ENCODE measurements around the gene ID1. TPM values are rescaled to one million over a fixed set of nuclear protein-coding genes. Genes with fewer than 3 reads are reported as not detected.

The ID1 gene
- total RNA-seq, 6 donors from 2014 or later: 226 to 911 (median 570) TPM

DNA sequence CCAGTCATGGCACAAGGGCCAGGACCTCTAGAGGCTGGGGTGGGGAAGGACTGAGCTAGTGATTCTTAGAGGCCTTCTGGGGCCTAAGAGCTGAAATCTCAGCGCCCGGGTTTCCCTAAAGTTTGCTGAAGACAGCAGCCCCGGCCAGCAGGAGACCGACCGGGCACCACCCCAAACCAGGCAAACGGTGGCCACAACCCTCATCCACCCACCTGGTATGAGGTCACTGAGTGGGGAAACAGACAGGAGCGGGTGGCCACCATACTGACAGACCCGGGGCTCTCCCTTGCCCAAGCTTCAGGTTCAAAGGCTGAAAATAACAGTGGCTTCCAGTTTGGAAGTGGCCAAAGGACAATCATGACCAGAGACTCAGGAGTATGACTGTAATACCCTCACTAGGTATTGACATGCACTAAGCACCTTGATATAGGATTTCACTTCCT, 35.0 kb upstream of the ID1 start:
- Histone ChIP-seq H3K4me3 (no peak overlapping the region), H3K27me3 (no peaks in the 10 kb centered on the region), H3K9me3 (no peaks in the 10 kb centered on the region), H3K4me1 (peaks cover 35 to 55% (median 49%) of the 10 kb centered on the region in 4 donors), H3K36me3 (peaks cover 4 to 43% (median 19%) of the 10 kb centered on the region in 4 donors), H3K27ac (peak overlapping the region; percentile 89 to 97 (median 92))
- WGBS, 2 donors: 79 to 100% methylated on average over 2 to 8 of the region's 8 CpGs
- ATAC-seq (ENCODE audit: low FRiP score in 2 of 2) (no peak), DNase-seq (no peak)
- TF ChIP-seq POLR2A (IDR thresholded peaks at IDR 0.05) (no peak), EP300 (IDR thresholded peaks at IDR 0.05) (no peak), POLR2AphosphoS5 (IDR thresholded peaks at IDR 0.05) (no peak)
- TF ChIP-seq, protein P1, sequence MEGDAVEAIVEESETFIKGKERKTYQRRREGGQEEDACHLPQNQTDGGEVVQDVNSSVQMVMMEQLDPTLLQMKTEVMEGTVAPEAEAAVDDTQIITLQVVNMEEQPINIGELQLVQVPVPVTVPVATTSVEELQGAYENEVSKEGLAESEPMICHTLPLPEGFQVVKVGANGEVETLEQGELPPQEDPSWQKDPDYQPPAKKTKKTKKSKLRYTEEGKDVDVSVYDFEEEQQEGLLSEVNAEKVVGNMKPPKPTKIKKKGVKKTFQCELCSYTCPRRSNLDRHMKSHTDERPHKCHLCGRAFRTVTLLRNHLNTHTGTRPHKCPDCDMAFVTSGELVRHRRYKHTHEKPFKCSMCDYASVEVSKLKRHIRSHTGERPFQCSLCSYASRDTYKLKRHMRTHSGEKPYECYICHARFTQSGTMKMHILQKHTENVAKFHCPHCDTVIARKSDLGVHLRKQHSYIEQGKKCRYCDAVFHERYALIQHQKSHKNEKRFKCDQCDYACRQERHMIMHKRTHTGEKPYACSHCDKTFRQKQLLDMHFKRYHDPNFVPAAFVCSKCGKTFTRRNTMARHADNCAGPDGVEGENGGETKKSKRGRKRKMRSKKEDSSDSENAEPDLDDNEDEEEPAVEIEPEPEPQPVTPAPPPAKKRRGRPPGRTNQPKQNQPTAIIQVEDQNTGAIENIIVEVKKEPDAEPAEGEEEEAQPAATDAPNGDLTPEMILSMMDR (IDR thresholded peaks at IDR 0.05): no peak

GRCh38 chr20:31570735-31571617, 34.1 kb upstream of the ID1 start:
- TF ChIP-seq POLR2AphosphoS5 (IDR thresholded peaks at IDR 0.05): no peak
- no peak for TF ChIP-seq EP300 (IDR thresholded peaks at IDR 0.05)
- no peak for TF ChIP-seq POLR2A (IDR thresholded peaks at IDR 0.05)
- TF ChIP-seq, protein P1 (IDR thresholded peaks at IDR 0.05): no peak
- no peaks in the 10 kb centered on the region for H3K27me3 ChIP-seq
- H3K4me1 ChIP-seq: peaks cover 35 to 55% (median 49%) of the 10 kb centered on the region in 4 donors
- no peak for ATAC-seq (ENCODE audit: low FRiP score in 2 of 2)
- peak overlapping the region; percentile 89 to 97 (median 92) for H3K27ac ChIP-seq
- H3K4me3 ChIP-seq: no peak overlapping the region
- H3K36me3 ChIP-seq: peaks cover 4 to 34% (median 13%) of the 10 kb centered on the region in 4 donors
- 95 to 99% methylated on average over 6 to 12 of the region's 25 CpGs for WGBS, 2 donors
- peak in 1 of 2 donors; percentile 84 for DNase-seq
- H3K9me3 ChIP-seq: no peaks in the 10 kb centered on the region

DNA sequence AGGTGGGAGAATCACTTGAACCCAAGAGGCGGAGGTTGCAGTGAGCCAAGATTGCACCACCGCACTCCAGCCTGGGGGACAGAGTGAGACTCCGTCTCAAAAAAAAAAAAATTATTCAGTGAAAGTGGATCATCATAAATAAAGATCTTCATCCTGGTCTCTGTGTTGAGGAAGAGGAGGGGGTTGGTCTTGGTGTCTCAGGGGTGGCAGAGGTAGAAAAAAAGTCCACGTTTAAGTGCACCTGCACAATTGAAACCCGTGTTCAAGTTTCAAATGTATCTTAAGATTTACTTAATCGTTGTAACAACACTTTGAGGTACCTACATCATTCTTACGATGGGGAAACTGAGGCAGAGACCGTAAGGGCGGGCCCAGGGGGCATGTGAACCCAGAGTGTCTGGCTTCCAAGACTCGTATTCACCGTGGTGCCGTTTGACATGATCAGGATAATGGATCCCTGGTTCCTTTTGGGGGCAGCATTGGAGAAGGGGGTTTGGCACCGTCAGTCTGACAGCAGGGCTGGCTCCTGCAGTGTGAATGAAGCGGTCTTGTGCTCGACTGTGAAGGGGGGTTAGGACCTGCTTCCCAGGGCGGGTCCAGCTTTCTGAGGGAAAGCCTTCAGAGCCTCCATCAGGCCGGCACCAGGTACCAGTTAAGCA, 32.9 kb upstream of the ID1 start:
- peak in 1 of 2 donors; percentile 50 for ATAC-seq (ENCODE audit: low FRiP score in 2 of 2)
- peaks cover 35 to 55% (median 49%) of the 10 kb centered on the region in 4 donors for H3K4me1 ChIP-seq
- 26 to 41% methylated on average over 10 to 17 of the region's 17 CpGs for WGBS, 2 donors
- H3K9me3 ChIP-seq: no peaks in the 10 kb centered on the region
- no peak for TF ChIP-seq POLR2AphosphoS5 (IDR thresholded peaks at IDR 0.05)
- TF ChIP-seq POLR2A (IDR thresholded peaks at IDR 0.05): no peak
- no peak for DNase-seq
- H3K36me3 ChIP-seq: peaks cover 2 to 22% (median 4%) of the 10 kb centered on the region in 4 donors
- no peaks in the 10 kb centered on the region for H3K27me3 ChIP-seq
- peak overlapping the region; percentile 89 to 97 (median 92) for H3K27ac ChIP-seq
- peak overlapping the region in 3 of 4 donors; percentile 44 to 58 (median 56) for H3K4me3 ChIP-seq

DNA sequence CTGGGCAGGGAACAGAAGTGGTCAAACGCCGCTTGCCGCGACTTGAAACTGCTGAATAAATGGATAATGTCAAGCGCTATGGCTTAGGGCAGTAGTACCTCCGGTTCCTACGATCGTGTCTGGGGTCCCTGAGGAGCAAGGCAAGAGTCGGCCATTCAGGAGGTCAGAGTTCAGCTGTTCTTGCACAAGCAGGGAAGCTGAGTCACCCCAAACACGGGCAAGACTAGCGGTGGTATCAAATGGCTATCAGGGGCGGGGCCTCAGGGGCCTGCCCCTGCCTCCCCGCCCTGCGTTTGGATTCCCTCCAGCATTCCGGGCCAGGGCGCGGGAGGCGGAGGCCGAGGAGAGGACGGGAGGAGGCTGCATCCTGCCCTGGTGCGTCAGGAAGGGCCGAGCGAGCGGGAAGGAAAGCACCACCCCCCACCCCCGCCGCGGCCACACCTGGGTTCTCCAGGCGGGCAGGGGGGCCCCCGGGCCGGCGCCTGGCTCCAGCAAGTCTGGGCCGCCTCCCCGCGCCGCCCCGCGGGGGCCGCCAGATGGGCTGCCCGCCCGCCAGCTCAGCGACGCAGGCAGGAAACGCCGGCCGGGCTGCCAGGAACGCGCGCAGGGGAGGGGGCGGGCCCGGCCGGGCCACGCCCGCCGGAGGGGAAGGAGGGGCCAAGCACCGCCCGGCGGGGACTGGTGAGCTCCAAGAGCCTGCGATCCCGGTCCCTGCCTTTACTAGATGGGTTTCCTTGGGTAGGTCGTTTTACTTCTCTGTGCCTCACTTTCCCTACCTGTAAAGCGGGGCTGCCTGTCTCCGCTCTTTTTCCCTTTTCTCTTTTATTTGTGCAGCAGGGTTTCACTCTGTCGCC, 32.2 kb upstream of the ID1 start:
- ATAC-seq (ENCODE audit: low FRiP score in 2 of 2): peak; percentile 94 to 95
- DNase-seq: peak; percentile 97 to 99
- Histone ChIP-seq H3K9me3 (no peaks in the 10 kb centered on the region), H3K4me3 (peak overlapping the region; percentile 32 to 58 (median 50)), H3K27me3 (no peaks in the 10 kb centered on the region), H3K4me1 (peaks cover 35 to 55% (median 49%) of the 10 kb centered on the region in 4 donors), H3K36me3 (peaks cover 0 to 14% (median 3%) of the 10 kb centered on the region in 4 donors), H3K27ac (peak overlapping the region; percentile 89 to 97 (median 92))
- 1% methylated on average over 14 to 38 of the region's 63 CpGs for WGBS, 2 donors
- TF ChIP-seq POLR2A (IDR thresholded peaks at IDR 0.05): peak in 3 of 4 donors; percentile 78 to 94 (median 79)
- peak; percentile 96 to 99 for TF ChIP-seq POLR2AphosphoS5 (IDR thresholded peaks at IDR 0.05)
- TF ChIP-seq, protein P1 (IDR thresholded peaks at IDR 0.05): peak in 3 of 6 experiments; percentile 16 to 39 (median 17)
- peak; percentile 79 to 97 (median 93) for TF ChIP-seq EP300 (IDR thresholded peaks at IDR 0.05)
